HepG2 (cell line): ENCODE results near the gene SREBF1. TPM values are rescaled to one million over a fixed set of nuclear protein-coding genes. Genes with fewer than 3 reads are reported as not detected.
A peak's percentile ranks its signal among the peaks of the same experiment; 100 is the strongest.

Experiments
- ATAC-seq: fragments of 200-7000 bp; cut with Tn5 transposase; 3 replicates; pipeline ENCODE4 v1.9.1; 2020; ENCODE audit warnings: mild to moderate bottlenecking, moderate library complexity
- BruUV-seq: library from RNA; stranded (reverse); fragments of 400-500 nt; replicated peaks from 2 replicates; lab custom pipeline; 2021; lab: Mats Ljungman, UMichigan
- CTCF ChIA-PET: fragments of 300-600 bp; formaldehyde crosslinking; extraction: SDS; loops from one replicate; lab custom pipeline; 2021; ENCODE audit warnings: low total read pairs, inconsistent platforms, low intra/inter-chr PET ratio; lab: Yijun Ruan, JAX
- POLR2A ChIA-PET: fragments of 350-600 bp; sonication (Branson Sonifier 250); formaldehyde crosslinking; loops from one replicate; lab custom pipeline; 2020; ENCODE audit warnings: antibody characterized with exemption, inconsistent platforms; lab: Yijun Ruan, JAX
- DNase-seq: peaks from one replicate; pipeline ENCODE4 v3.0.0-alpha.2; 2015; ENCODE audit warnings: low spot score
- FAIRE-seq: peaks from 3 replicates; lab custom pipeline; 2011; peaks lifted over from hg19 to GRCh38; lab: Jason Lieb, UNC
- H2AFZ ChIP-seq: one replicate; pipeline ENCODE4 v1.6.1; 2011; ENCODE audit warnings: low read length, inconsistent platforms
- H3K27ac ChIP-seq: fragments of 300-600 bp; 3 replicates; pipeline ENCODE4 v1.8.0; 2011; ENCODE audit warnings: mixed run types, mild to moderate bottlenecking, mixed read lengths, low read length, inconsistent platforms; ENCODE audit not compliant: insufficient read depth; ENCODE audit errors: extremely low read length
- H3K27me3 ChIP-seq, 2 experiments: fragments of 200-600 bp in 1 of 2; 2 replicates in 1 of 2; 3 replicates in 1 of 2; pipeline versions ENCODE4 v1.6.0 to v1.8.0; 2011; ENCODE audit warnings: low read length in 2 of 2, mild to moderate bottlenecking in 2 of 2, moderate library complexity in 2 of 2, inconsistent platforms in 1 of 2; ENCODE audit not compliant: insufficient read depth in 2 of 2, control insufficient read depth in 1 of 2
- H3K36me3 ChIP-seq, 2 experiments: fragments of 200-600 bp in 1 of 2; replicated peaks in 1 of 2; 2 replicates in 1 of 2; 3 replicates in 1 of 2; pipeline versions ENCODE4 v1.5.1 to v1.8.0; 2011; ENCODE audit warnings: low read length in 2 of 2, inconsistent platforms in 1 of 2; ENCODE audit not compliant: insufficient read depth in 2 of 2, control insufficient read depth in 1 of 2
- H3K4me1 ChIP-seq: 2 replicates; pipeline ENCODE4 v1.5.1; 2012; ENCODE audit warnings: low read length, inconsistent platforms; ENCODE audit not compliant: insufficient read depth
- H3K4me2 ChIP-seq: 2 replicates; pipeline ENCODE4 v1.6.0; 2011; ENCODE audit warnings: low read depth, low read length, inconsistent platforms
- H3K4me3 ChIP-seq, 3 experiments: fragments of 200-600 bp in 1 of 3; sonication (generic), shearing (Covaris generic) in 1 of 3; replicated peaks in 1 of 3; 2 replicates each; pipeline ENCODE4 v1.5.1; 2011 to 2016; ENCODE audit warnings: low read length in 3 of 3, inconsistent platforms in 2 of 3, low read depth in 2 of 3, mild to moderate bottlenecking in 2 of 3, control low read depth in 1 of 3, mixed read lengths in 1 of 3; ENCODE audit not compliant: insufficient read depth in 1 of 3
- H3K79me2 ChIP-seq: one replicate; pipeline ENCODE4 v1.6.1; 2011; ENCODE audit warnings: low read length, inconsistent platforms; ENCODE audit not compliant: insufficient read depth
- H3K9ac ChIP-seq: 2 replicates; pipeline ENCODE4 v1.6.0; 2011; ENCODE audit warnings: mild to moderate bottlenecking, low read depth, low read length, inconsistent platforms; ENCODE audit not compliant: insufficient read depth
- H3K9me3 ChIP-seq: 2 replicates; pipeline ENCODE4 v1.5.1; 2012; ENCODE audit warnings: mild to moderate bottlenecking, low read length
- H4K20me1 ChIP-seq: 2 replicates; pipeline ENCODE4 v1.6.0; 2011; ENCODE audit warnings: inconsistent platforms, mild to moderate bottlenecking, low read length, moderate library complexity; ENCODE audit not compliant: insufficient read depth
- AHR ChIP-seq: IDR thresholded peaks from 2 replicates; pipeline ENCODE4 v1.6.1; 2018; ENCODE audit warnings: missing genetic modification reagents, missing compliant biosample characterization
- CEBPG ChIP-seq: IDR thresholded peaks from 2 replicates; pipeline ENCODE4 v1.6.1; 2016
- ETV6 ChIP-seq: sonication (generic); formaldehyde crosslinking; conservative IDR thresholded peaks from 2 replicates; pipeline ENCODE4 v1.4.0; 2020; ENCODE audit warnings: missing genetic modification reagents
- HMG20A ChIP-seq: IDR thresholded peaks from 2 replicates; pipeline ENCODE4 v1.6.1; 2016; ENCODE audit warnings: borderline replicate concordance
- MAZ ChIP-seq, 2 experiments: sonication (generic) in 1 of 2; formaldehyde crosslinking in 1 of 2; IDR thresholded peaks; 2 replicates each; pipeline versions ENCODE4 v1.5.0 to v1.6.1; 2012 to 2020; ENCODE audit warnings: low read depth in 2 of 2, mild to moderate bottlenecking in 2 of 2, borderline replicate concordance in 1 of 2, improper control_type of control experiment in 1 of 2, low read length in 1 of 2, missing genetic modification reagents in 1 of 2, moderate library complexity in 1 of 2
- NFYB ChIP-seq: sonication (generic); formaldehyde crosslinking; IDR thresholded peaks from 2 replicates; pipeline ENCODE4 v1.4.0; 2020; ENCODE audit warnings: missing genetic modification reagents
- POLR2AphosphoS2 ChIP-seq: IDR thresholded peaks from 2 replicates; pipeline ENCODE4 v1.6.1; 2011; ENCODE audit warnings: low read depth, low read length, improper control_type of control experiment
- PRMT3 ChIP-seq: sonication (generic); formaldehyde crosslinking; IDR thresholded peaks from 2 replicates; pipeline ENCODE4 v1.8.1; 2022; ENCODE audit warnings: low read depth, mild to moderate bottlenecking, moderate library complexity, missing genetic modification reagents, borderline replicate concordance
- RNF219 ChIP-seq: sonication (generic); formaldehyde crosslinking; IDR thresholded peaks from 2 replicates; pipeline ENCODE4 v1.5.0; 2020; ENCODE audit warnings: mild to moderate bottlenecking, missing genetic modification reagents
- SALL1 ChIP-seq: sonication (generic); formaldehyde crosslinking; IDR thresholded peaks from 2 replicates; pipeline ENCODE4 v1.8.0; 2022; ENCODE audit warnings: mild to moderate bottlenecking, missing genetic modification reagents
- SAP130 ChIP-seq: IDR thresholded peaks from 2 replicates; pipeline ENCODE4 v1.6.1; 2016; ENCODE audit warnings: low read depth
- ZBTB7A ChIP-seq: sonication (generic); formaldehyde crosslinking; IDR thresholded peaks from 2 replicates; pipeline ENCODE4 v1.8.0; 2022; ENCODE audit warnings: mild to moderate bottlenecking, missing genetic modification reagents
- ZFP41 ChIP-seq: sonication (generic); formaldehyde crosslinking; IDR thresholded peaks from 2 replicates; pipeline ENCODE4 v1.4.0; 2020; ENCODE audit warnings: mild to moderate bottlenecking, missing genetic modification reagents, borderline replicate concordance
- ZMYM3 ChIP-seq: sonication (generic); formaldehyde crosslinking; IDR thresholded peaks from 2 replicates; pipeline ENCODE4 v1.5.1; 2020; ENCODE audit warnings: mild to moderate bottlenecking, missing genetic modification reagents
- ZNF235 ChIP-seq: sonication (generic); formaldehyde crosslinking; IDR thresholded peaks from 2 replicates; pipeline ENCODE4 v1.8.1; 2023; ENCODE audit warnings: mild to moderate bottlenecking, missing genetic modification reagents, borderline replicate concordance
- ZNF567 ChIP-seq: sonication (generic); formaldehyde crosslinking; IDR thresholded peaks from 2 replicates; pipeline ENCODE4 v1.8.1; 2023; ENCODE audit warnings: mild to moderate bottlenecking, missing genetic modification reagents, borderline replicate concordance
- ZNF598 ChIP-seq: sonication (generic); formaldehyde crosslinking; IDR thresholded peaks from 2 replicates; pipeline ENCODE4 v1.5.1; 2020; ENCODE audit warnings: mild to moderate bottlenecking, missing genetic modification reagents, borderline replicate concordance
- ZNF629 ChIP-seq: sonication (generic); formaldehyde crosslinking; conservative IDR thresholded peaks from 2 replicates; pipeline ENCODE4 v1.5.0; 2020; ENCODE audit warnings: missing genetic modification reagents
- ZNF687 ChIP-seq: sonication (generic); formaldehyde crosslinking; IDR thresholded peaks from 2 replicates; pipeline ENCODE4 v1.5.1; 2020; ENCODE audit warnings: mild to moderate bottlenecking, missing genetic modification reagents, moderate library complexity
- WGBS: methylation state at CpG from one replicate; pipeline ENCODE4 v1.1.6; 2017; ENCODE audit warnings: low lambda C conversion rate; 5-methylcytosine and 5-hydroxymethylcytosine counted together
- in situ Hi-C: cut with HindIII; loops from 2 replicates; pipeline ENCODE4 v1.10.0; 2017; ENCODE audit warnings: low pct_unique_long_range_greater_than_20kb; ENCODE audit not compliant: extremely low pct_ligation_motif_present
- intact Hi-C: fragments of 100-400 bp; cut with micrococcal nuclease; formaldehyde crosslinking; loops from one replicate; pipeline ENCODE4 v1.10.0; 2022; ENCODE audit not compliant: unreplicated experiment
- polyA plus RNA-seq, 8 experiments: library from polyadenylated mRNA; depleted of rRNA in 3 of 8; stranded (reverse) in 7 of 8; unstranded in 1 of 8; fragments of >200 nt; fragmentation: Illumina TruSeq in 4 of 8; extraction: Trizol in 4 of 8; gene quantifications; 2 replicates each; pipeline versions ENCODE4 v1.2.1 to v1.2.3, GENCODE V29; 2011 to 2016; ENCODE audit warnings: low read depth in 4 of 8, missing spikeins in 1 of 8, mixed read lengths in 1 of 8; ENCODE audit not compliant: insufficient read depth in 1 of 8
- total RNA-seq, 5 experiments: library from RNA; depleted of rRNA; stranded (reverse); fragments of >200 nt; fragmentation: Illumina TruSeq; extraction: Trizol; gene quantifications; 2 replicates each; pipeline ENCODE4 v1.2.3, GENCODE V29; 2016; ENCODE audit warnings: low read depth in 1 of 5

The SREBF1 gene
- total and polyA plus RNA-seq, 2 of the 13 experiments (the other 11 are each of a cell fraction or from before 2014, with no cell fraction given), result 34.3 to 38.0 TPM

GRCh38 chr17:17822189-17822588 lies 14.6 kb downstream of the SREBF1 start:
- Histone ChIP-seq H3K4me1 (peaks cover 88% of the 10 kb centered on the region), H3K9me3 (no peaks in the 10 kb centered on the region), H3K79me2 (peaks cover 63% of the 10 kb centered on the region), H3K27me3 (no peaks in the 10 kb centered on the region), H3K9ac (peak overlapping the region; percentile 48), H3K27ac (peak overlapping the region; percentile 53), H4K20me1 (peaks cover 65% of the 10 kb centered on the region), H3K4me2 (peak overlapping the region; percentile 76), H3K4me3 (peak overlapping the region in 1 of 3 experiments; percentile 69; a peak in 3 of 6 replicates), H2AFZ (no peak overlapping the region), H3K36me3 (peaks cover 39 to 63% of the 10 kb centered on the region in 2 experiments)
- in situ Hi-C loops, result no loop called here
- 71% methylated on average over 1 of the region's 1 CpG for WGBS
- ChIA-PET CTCF (no interaction called here), POLR2A (interaction anchor here (1.5 to 8.6 kb wide), 2 partner anchors 9 to 15 kb away, joined by 3 to 69 read pairs; partner anchors contain the start of gene SREBF1)
- BruUV-seq, result no TSS peak
- FAIRE-seq (no peak), DNase-seq (no peak), ATAC-seq (no peak)
- intact Hi-C loops, result no loop called here
- TF ChIP-seq NFYB (CRISPR knock-in tag), result no peak
- TF ChIP-seq MAZ (IDR thresholded peaks at IDR 0.05; ENCODE audit: borderline replicate concordance, low read depth, low read length), result no peak
- no peak for TF ChIP-seq MAZ (CRISPR knock-in tag; IDR thresholded peaks at IDR 0.05; ENCODE audit: low read depth)
- peak; percentile 24; the same call in 1 of the 2 replicates for TF ChIP-seq ZNF687 (CRISPR knock-in tag)
- TF ChIP-seq ZNF567 (CRISPR knock-in tag), result no peak
- TF ChIP-seq ZNF629 (CRISPR knock-in tag), result peak; percentile 69
- no peak for TF ChIP-seq HMG20A
- no peak for TF ChIP-seq SALL1
- TF ChIP-seq AHR (CRISPR knock-in tag), result no peak
- TF ChIP-seq SAP130 (CRISPR knock-in tag), result 0 out of 2 replicates have a peak, but pooled peaks have one; percentile 9
- peak; percentile 40; the same call in 1 of the 2 replicates for TF ChIP-seq ZMYM3 (CRISPR knock-in tag)
- TF ChIP-seq ETV6 (CRISPR knock-in tag), result no peak
- TF ChIP-seq CEBPG, result no peak
- no peak for TF ChIP-seq POLR2AphosphoS2
- no peak for TF ChIP-seq ZFP41 (CRISPR knock-in tag)
- no peak for TF ChIP-seq ZNF235
- TF ChIP-seq PRMT3, result no peak
- no peak for TF ChIP-seq RNF219 (CRISPR knock-in tag)
- no peak for TF ChIP-seq ZNF598 (CRISPR knock-in tag)
- no peak for TF ChIP-seq ZBTB7A (CRISPR knock-in tag)
